Lower leg skin (tissue), 3 donors: Measurements from ENCODE around the gene EBF3.

ENCODE experiments used
- POLR2A ChIP-seq, 2 donors: fragments of 450-650 bp; IDR thresholded peaks; one replicate each; pipeline ENCODE4 v1.6.1; 2016 to 2017; ENCODE audit warnings: antibody characterized with exemption in 2 of 2, mild to moderate bottlenecking in 1 of 2, moderate library complexity in 1 of 2
- TF ChIP-seq, protein P1 (sequence below), 3 donors: fragments of 450-650 bp; IDR thresholded peaks; one replicate each; pipeline ENCODE4 v1.5.1; 2016; ENCODE audit warnings: antibody characterized with exemption in 3 of 3, mild to moderate bottlenecking in 3 of 3, moderate library complexity in 2 of 3

DNA sequence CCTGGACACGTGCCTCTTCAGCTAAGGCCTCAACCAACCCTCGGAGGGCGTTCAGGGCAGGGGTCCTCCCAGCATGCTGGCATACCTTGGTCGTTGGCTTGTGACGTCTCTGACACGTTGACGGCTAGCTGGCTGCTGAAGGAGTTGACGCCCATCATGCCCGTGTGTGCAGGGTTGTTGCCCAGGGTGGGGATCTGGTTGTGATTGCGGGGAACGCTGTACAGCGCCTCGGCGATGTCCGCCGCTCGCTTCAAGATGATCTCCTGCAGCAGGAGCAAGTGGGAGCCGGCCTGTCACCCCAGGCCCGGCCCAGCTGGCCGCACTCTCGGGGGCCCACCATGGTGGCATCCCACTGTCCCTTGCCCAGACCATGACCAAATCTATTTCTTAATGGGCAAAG, 122.0 kb downstream of the EBF3 start:
- TF ChIP-seq, protein P1, sequence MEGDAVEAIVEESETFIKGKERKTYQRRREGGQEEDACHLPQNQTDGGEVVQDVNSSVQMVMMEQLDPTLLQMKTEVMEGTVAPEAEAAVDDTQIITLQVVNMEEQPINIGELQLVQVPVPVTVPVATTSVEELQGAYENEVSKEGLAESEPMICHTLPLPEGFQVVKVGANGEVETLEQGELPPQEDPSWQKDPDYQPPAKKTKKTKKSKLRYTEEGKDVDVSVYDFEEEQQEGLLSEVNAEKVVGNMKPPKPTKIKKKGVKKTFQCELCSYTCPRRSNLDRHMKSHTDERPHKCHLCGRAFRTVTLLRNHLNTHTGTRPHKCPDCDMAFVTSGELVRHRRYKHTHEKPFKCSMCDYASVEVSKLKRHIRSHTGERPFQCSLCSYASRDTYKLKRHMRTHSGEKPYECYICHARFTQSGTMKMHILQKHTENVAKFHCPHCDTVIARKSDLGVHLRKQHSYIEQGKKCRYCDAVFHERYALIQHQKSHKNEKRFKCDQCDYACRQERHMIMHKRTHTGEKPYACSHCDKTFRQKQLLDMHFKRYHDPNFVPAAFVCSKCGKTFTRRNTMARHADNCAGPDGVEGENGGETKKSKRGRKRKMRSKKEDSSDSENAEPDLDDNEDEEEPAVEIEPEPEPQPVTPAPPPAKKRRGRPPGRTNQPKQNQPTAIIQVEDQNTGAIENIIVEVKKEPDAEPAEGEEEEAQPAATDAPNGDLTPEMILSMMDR (IDR thresholded peaks at IDR 0.05), result no peak
- TF ChIP-seq POLR2A (IDR thresholded peaks at IDR 0.05), result no peak
